ENCODE measurements around the gene PHACTR3.

Gene PHACTR3

DNA sequence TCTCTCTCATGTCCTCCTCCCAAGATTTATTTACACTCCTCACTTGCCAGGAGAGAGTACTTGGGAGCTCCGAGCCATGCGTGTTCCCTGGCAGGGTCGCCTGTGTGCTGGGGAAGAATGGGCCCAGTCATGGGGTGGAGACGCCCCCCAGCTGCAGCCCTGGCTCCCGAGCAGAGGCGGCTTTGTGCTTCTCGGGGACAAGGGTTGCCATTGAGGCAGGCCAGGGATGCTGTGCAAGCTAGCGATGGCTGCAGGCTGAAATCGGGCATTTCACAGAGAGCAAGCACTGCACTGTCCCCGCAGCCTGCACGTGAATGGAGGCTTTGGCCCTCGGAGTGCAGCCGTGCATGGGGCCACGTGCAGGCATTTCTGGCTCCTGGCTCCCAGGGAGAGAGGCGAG is 23.8 kb downstream of the PHACTR3 start:
- TF ChIP-seq CTCF (IDR thresholded peaks at IDR 0.05; ENCODE audit: low read depth, low read length, missing control alignments): no peak
- H3K4me3 ChIP-seq (ENCODE audit: low read depth, low read length): no peak overlapping the region
- DNase-seq (ENCODE audit: low read depth): no peak

DNA sequence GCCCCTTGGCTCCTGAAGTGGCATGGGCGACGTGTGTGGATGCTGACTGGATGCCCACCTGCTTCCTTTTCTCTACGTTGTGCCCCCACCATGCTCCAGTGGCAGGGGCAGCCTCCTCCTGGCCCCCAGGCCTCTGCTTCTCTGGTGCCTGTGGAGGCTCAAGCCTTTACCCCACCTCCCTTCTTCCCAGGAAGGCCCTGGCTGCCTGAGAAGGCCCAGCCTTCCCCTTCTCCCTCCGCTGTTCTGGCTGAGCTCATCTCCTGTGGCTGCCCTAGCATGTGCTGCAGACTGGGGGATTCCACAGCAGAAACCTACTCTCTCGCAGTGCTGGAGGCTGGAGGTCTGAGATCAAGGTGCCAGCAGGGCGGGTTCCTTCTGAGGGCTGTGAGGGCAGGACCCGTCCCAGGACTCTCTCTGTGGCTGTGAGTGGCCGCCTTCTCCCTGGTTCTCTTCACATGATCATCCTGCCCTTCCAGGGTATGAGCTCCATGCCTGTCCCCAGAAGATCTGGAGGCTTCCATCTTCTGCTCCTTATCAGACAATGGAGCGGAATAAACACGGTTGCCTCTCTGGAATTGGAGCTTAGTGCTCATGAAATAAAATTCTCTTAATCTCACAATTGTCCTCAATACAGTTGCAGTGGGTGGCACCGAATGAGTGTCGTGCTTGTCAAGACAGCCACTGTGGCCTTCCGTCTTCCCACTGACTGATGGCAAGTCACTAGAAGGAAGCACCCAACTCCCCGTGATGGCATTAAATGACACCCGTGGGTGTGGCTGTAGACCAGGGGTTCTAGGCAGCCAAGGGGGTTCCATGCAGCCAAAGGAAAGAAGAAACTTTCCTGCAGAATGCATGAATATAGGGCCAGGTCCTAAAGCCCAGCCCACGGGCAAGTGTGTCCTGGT is 25.1 kb downstream of the PHACTR3 start:
- no peak overlapping the region for H3K4me3 ChIP-seq (ENCODE audit: low read depth, low read length)
- TF ChIP-seq CTCF (IDR thresholded peaks at IDR 0.05; ENCODE audit: low read depth, low read length, missing control alignments): no peak
- DNase-seq (ENCODE audit: low read depth): no peak

GRCh38 chr20:59630526-59630925 is 26.2 kb downstream of the PHACTR3 start:
- TF ChIP-seq CTCF (IDR thresholded peaks at IDR 0.05; ENCODE audit: low read depth, low read length, missing control alignments): no peak
- H3K4me3 ChIP-seq (ENCODE audit: low read depth, low read length): no peak overlapping the region
- no peak for DNase-seq (ENCODE audit: low read depth)

DNA sequence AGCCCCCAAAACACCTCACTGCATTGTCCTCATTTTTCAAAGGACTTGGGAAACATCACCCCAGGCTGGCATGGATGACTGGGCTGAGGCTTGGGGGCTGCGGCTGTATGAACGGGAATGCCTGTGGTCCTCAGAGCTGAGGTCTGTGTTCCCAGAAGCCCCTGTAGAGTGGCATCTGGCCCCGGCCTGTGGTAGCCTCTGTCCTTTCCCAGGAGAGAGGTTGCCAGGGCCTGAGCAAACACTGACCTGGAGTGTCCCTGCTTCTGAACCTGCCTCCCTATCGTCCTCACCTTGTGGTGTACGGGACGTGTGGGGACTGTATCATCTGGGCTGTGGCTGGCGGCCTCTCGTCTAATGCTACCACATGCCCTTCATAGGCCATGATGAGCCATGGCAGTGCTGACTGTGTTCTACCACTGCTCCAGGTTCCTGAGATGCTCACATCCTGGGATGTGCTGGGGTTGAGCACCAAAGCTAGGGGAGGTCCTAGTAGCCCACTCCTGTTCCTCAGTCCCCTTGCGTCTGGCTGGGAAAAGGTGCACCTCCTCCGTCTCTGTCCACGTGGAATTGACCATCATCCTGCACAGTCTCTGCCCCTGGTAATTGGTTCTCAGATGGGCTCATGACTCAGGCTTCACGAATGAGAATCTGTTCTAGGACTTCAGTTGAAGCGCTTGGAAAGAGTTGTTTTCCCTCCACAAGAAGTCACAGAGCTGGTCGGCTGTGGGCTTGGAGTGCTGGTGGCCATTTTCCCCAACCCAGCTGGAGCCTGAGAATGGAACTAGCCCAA is 27.6 kb downstream of the PHACTR3 start:
- DNase-seq (ENCODE audit: low read depth): no peak
- H3K4me3 ChIP-seq (ENCODE audit: low read depth, low read length): no peak overlapping the region
- TF ChIP-seq CTCF (IDR thresholded peaks at IDR 0.05; ENCODE audit: low read depth, low read length, missing control alignments): no peak

DNA sequence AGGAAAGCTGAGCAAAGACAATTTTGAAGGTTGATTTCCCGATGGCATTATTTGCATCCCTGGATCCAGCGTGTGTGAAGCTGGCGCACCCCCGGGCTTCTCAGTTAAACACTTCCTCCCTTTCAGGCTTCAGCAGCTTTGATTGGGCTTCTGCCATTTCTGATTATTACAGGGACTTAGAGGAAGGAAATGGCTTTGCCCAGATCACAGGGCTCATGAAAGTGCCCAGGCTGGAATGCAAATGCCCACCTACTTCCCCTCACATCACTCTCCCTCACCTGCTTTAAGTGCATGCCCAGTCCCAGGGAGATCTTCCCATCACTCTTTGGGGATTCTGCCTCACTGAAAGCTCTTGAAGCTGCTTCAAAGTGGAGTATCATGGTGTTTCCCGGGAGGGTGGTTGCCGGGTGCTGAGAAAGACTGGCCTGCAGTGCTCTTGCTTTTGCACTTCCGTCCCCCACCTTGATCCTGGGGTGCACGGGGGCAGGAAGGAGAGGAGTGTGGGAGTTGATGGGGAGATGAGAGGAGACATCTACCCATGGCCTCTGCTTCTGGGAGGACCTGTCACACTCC is 28.3 kb downstream of the PHACTR3 start:
- no peak for DNase-seq (ENCODE audit: low read depth)
- no peak for TF ChIP-seq CTCF (IDR thresholded peaks at IDR 0.05; ENCODE audit: low read depth, low read length, missing control alignments)
- H3K4me3 ChIP-seq (ENCODE audit: low read depth, low read length): no peak overlapping the region

GRCh38 chr20:59633656-59634251 is 29.4 kb downstream of the PHACTR3 start:
- no peak for TF ChIP-seq CTCF (IDR thresholded peaks at IDR 0.05; ENCODE audit: low read depth, low read length, missing control alignments)
- no peak overlapping the region for H3K4me3 ChIP-seq (ENCODE audit: low read depth, low read length)
- DNase-seq (ENCODE audit: low read depth): no peak

Measured in GM12864 (cell line).